UCSD-AML1 (cell line): ENCODE results near the gene SCFD2.
"Not testable (repeated sequence)": the region's sequence is repeated elsewhere in the genome, so short reads cannot be mapped to it uniquely, and the experiment has no call there.

Source experiments
- DNase-seq: peaks from one replicate; lab custom pipeline; 2025; ENCODE audit not compliant: unreplicated experiment; lab: John Stamatoyannopoulos, UW

The SCFD2 gene

GRCh38 chr4:53267026-53267425 is 98.8 kb downstream of the SCFD2 start:
- no peak for DNase-seq

DNA sequence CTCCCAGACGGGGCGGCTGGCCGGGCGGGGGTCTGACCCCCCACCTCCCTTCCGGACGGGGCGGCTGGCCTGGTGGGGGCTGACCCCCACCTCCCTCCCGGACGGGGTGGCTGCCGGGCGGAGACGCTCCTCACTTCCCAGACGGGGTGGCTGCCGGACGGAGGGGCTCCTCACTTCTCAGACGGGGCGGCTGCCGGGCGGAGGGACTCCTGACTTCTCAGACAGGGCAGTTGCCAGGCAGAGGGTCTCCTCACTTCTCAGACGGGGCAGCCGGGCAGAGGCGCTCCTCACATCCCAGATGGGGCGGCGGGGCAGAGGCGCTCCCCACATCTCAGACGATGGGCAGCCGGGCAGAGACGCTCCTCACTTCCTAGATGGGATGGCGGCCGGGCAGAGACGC is 109.9 kb downstream of the SCFD2 start:
- not testable (repeated sequence) for DNase-seq

GRCh38 chr4:53240573-53240972 is 125.3 kb downstream of the SCFD2 start:
- DNase-seq, result no peak

GRCh38 chr4:53238352-53238751 is 127.5 kb downstream of the SCFD2 start:
- DNase-seq, result not testable (repeated sequence)

- DNase-seq, result not testable (repeated sequence)
Measured at GRCh38 chr4:53237811-53238210, 128.1 kb downstream of the SCFD2 start.

GRCh38 chr4:53236624-53237023 is 129.2 kb downstream of the SCFD2 start:
- DNase-seq, result not testable (repeated sequence)

DNA sequence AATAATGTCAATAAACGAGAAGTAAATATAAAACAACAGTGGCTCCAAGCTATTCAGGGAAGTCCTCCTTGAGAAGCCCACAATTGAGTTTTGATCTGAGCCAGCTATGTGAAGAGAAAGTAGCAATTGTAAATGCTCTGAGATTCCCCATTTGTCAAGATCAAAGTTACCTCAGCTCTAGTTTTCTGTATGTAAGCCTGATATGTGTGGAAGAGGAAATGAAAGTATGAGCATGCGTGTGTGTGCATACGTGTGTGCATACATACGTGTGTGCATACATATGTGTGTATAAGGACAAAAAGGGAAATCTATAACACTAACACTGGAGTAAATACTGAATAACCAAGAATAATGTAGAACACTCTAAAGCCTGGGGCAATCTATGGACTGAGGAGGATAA is 130.3 kb downstream of the SCFD2 start:
- no peak for DNase-seq

DNA sequence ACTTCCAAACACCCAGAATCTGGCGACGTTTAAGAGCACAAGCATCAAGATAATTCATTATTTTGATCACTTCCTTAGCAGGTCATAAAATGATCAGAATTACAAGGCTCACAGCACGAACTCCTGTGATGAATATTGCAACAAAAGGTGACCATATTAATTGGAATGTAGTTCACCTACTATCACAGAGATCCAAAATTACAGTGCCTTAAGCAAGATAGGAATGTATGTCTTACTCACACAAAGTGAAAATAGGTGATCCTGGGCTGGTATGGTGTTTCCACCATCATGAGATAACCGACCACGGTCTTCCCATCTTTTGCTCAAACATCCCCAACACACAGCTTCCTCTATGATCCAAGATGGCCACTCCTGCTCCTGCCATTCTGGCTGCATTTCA is 131.2 kb downstream of the SCFD2 start:
- DNase-seq, result no peak

DNA sequence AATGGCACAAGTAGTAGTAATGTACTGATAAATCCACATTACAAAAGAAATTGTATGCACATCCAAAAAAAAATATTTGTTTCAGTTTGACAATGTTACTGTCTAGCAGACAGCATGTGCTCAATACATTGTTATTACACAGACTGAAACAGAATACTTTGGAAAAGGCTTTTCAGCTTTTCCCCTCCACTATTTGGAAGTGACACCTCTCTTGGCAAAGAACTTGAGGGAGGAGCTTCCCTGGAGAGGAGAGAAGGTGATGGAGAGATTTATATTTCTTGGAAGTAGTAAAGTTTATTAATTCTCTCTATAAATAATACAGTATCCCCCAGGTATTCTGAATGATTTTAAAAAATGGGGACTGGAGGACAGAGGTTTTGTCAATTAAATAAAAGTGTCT is 131.8 kb downstream of the SCFD2 start:
- no peak for DNase-seq

DNA sequence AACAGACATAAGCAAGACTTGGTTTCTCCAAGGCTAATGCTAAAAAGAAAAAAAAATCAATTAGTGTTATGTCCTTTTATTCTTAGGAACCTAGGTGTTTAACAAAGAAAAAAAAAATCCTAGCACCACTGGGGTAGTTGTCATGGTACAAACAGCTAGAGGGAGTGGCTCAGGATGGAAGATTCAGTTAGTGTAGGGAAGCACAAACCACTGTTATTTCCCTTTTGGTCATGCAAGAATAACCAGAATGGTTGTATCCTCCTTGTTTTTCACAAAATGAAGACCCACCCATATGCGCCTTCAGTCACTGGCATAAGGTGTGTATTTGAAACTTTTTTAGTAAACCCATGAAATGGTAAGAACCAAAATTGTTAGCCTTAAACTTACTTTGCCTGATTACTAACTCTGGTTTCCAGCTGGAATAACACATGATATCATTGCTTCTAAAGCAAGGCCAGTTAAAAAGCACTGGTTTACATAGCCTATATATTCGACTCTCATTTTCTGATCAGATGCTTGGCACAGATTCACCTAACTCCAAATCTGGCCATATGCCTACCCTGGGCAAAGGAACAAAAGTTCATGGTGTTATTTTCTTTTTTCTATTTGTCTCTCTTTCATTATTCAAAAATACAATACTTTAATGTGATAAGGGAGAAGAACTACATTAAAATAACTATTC is 132.6 kb downstream of the SCFD2 start:
- no peak for DNase-seq

DNA sequence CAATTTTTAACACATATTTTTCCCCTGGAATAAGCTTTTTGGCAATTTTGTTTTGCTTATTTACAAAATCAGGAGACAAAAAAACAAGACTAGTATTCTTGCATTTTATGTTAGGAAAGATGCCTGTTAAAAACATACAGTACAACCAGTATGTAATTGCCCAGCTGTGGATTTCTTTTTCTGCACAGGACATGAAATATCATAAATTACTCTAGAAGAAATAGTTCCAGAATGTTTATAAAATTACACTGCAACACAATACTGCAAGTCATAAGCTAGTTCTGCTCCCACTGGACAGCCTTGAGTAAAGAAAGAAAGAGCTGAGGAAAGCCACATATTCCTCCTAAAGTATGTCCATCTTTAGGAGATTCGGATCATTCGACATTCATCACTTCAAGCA is 133.5 kb downstream of the SCFD2 start:
- no peak for DNase-seq

GRCh38 chr4:53228036-53228435 is 137.8 kb downstream of the SCFD2 start:
- no peak for DNase-seq

- no peak for DNase-seq
Measured at GRCh38 chr4:53227451-53227850, 138.4 kb downstream of the SCFD2 start.

- DNase-seq, result no peak
Measured at GRCh38 chr4:53221832-53222480, 143.9 kb downstream of the SCFD2 start.

DNA sequence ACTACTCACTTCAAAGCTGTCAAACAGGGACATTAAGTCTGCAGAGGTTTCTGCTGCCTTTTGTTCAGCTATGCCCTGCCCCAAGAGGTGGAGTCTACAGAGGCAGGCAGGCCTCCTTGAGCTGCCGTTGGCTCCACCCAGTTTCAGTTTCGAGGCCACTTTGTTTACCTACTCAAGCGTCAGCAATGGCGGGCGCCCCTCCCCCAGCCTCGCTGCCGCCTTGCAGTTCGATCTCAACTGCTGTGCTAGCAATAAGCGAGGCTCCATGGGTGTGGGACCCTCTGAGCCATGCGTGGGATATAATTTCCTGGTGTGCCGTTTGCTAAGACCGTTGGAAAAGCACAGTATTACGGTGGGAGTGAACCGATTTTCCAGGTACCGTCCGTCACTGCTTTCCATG is 146.7 kb downstream of the SCFD2 start:
- DNase-seq, result not testable (repeated sequence)

DNA sequence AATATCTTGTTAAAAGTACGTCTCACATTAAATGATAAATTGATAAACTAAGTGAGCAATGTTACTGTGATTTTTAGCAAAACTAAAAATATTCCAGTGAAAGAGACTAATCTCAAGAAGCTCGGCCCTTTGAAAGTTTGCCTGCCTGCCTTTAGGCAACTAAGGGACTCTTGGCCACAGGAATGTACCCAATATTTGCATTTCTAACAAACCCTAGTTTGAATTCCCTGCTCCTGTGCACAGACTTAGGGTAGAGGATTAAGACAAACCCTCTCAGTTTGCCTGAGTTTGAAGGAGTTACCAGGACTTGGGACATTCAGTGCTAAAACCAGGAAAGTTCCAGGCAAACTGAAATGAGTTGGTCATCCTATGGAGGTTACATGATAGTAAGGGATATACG is 157.1 kb downstream of the SCFD2 start:
- no peak for DNase-seq

DNA sequence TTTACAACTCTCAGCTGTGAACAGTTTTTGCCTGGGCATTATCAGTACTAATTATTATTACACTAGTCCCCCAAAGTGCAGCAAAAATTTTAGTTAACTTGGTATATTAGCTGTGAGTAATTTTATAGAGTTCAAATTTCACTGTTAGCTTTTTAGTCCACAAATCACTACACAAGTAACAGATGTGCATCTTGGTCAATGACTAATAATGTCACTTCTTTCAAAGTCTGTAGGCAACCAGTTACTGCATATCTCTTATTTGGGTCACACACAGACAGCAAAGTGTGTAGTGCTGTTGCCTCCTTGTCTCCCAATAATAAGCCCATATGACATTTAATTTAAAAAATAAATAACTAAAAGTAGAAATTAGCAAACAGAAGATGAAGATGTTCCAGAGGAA is 159.9 kb downstream of the SCFD2 start:
- DNase-seq, result no peak

DNA sequence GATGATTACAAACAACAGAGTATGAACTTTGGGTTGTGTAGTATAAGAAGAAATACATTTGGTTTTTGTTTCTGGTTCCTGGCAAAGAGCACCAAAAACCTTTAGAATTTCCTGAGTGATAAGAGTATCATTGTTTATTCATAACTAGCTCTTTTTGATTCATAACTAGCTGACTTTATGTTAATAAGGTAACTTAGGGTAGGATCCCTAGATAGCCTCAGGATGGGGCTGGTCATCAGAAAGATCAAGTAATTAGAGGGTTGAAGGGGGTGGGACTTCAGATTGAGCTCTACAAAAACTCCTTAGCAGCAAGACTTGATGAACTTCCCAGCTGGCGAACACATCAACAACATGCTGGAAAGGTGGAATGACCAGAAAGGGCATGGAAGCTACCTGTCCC is 166.5 kb downstream of the SCFD2 start:
- no peak for DNase-seq

GRCh38 chr4:53197772-53198142 is 168.1 kb downstream of the SCFD2 start:
- DNase-seq, result no peak

GRCh38 chr4:53196882-53197771 is 168.7 kb downstream of the SCFD2 start:
- DNase-seq, result no peak

- DNase-seq, result no peak
Measured at GRCh38 chr4:53195815-53196661, 169.8 kb downstream of the SCFD2 start.
